Muscle of back (tissue), 11 donors: ENCODE results near the gene FEV. TPM values are rescaled to one million over a fixed set of nuclear protein-coding genes. Genes with fewer than 3 reads are reported as not detected.

Experiments
- DNase-seq, 3 donors: peaks; one replicate each; pipeline versions ENCODE4 v3.0.0 to v3.0.0-alpha.2; 2013
- polyA plus RNA-seq, 10 donors: library from polyadenylated mRNA; unstranded; fragments of 120-200 nt; gene quantifications; one replicate each; pipeline ENCODE4 v1.2.1, GENCODE V29; 2013; ENCODE audit not compliant: insufficient read length in 10 of 10

FEV gene
- polyA plus RNA-seq, 10 donors: 0.07 to 0.48 (median 0.22) TPM; not detected in 5

- no peak for DNase-seq
Measured at GRCh38 chr2:218993345-218994315, 8.6 kb upstream of the FEV start, which contains the start of gene CRYBA2. CRYBA2 (minus strand) TSS chr2:218993422; CDS start chr2:218993176, 246 bp downstream.

GRCh38 chr2:218992703-218993344, 7.8 kb upstream of the FEV start:
- no peak for DNase-seq

GRCh38 chr2:218992196-218992595, 7.2 kb upstream of the FEV start:
- DNase-seq: no peak

- DNase-seq: no peak
Measured at GRCh38 chr2:218991674-218992168, 6.7 kb upstream of the FEV start.

- DNase-seq: no peak
Measured at GRCh38 chr2:218990612-218991011, 5.6 kb upstream of the FEV start.

- DNase-seq: no peak
Measured at GRCh38 chr2:218990052-218990451, 5.1 kb upstream of the FEV start.

- DNase-seq: no peak
Measured at GRCh38 chr2:218988650-218989049, 3.7 kb upstream of the FEV start.

- no peak for DNase-seq
Measured at GRCh38 chr2:218988164-218988563, 3.2 kb upstream of the FEV start.

GRCh38 chr2:218986148-218986761, 1.3 kb upstream of the FEV start:
- no peak for DNase-seq

GRCh38 chr2:218985325-218986091, 524 bp upstream of the FEV start:
- no peak for DNase-seq

- DNase-seq: peak in 2 of 3 donors; percentile 36 to 74
Measured at GRCh38 chr2:218984239-218985020, 554 bp downstream of the FEV start.

- DNase-seq: no peak
Measured at GRCh38 chr2:218983934-218984238, 1.1 kb downstream of the FEV start.

- DNase-seq: no peak
Measured at GRCh38 chr2:218983263-218983933, 1.6 kb downstream of the FEV start.

- no peak for DNase-seq
Measured at GRCh38 chr2:218982586-218983262, 2.3 kb downstream of the FEV start.

- peak in 2 of 3 donors; percentile 45 to 83 for DNase-seq
Measured at GRCh38 chr2:218981881-218982585, 3.0 kb downstream of the FEV start.

GRCh38 chr2:218981390-218981880, 3.5 kb downstream of the FEV start:
- DNase-seq: no peak

GRCh38 chr2:218980735-218981389, 4.1 kb downstream of the FEV start:
- DNase-seq: no peak
